Upper lobe of left lung (tissue), 6 donors: ENCODE results near the gene CCDC88B. TPM values are rescaled to one million over a fixed set of nuclear protein-coding genes. Genes with fewer than 3 reads are reported as not detected.

ENCODE experiments used
- ATAC-seq, 2 donors: fragments of 200-7000 bp; cut with Tn5 transposase; one replicate each; pipeline ENCODE4 v1.9.1; 2022; ENCODE audit warnings: mild to moderate bottlenecking in 2 of 2, moderate library complexity in 2 of 2; ENCODE audit not compliant: low FRiP score in 2 of 2
- DNase-seq, 2 donors: peaks; one replicate each; pipeline ENCODE4 v3.0.0-alpha.2; 2019 to 2020
- H3K27ac ChIP-seq, 4 donors: fragments of 200-600 bp; sonication (generic); one replicate each; pipeline ENCODE4 v1.5.1; 2016 to 2019
- H3K27me3 ChIP-seq, 4 donors: fragments of 200-600 bp; sonication (generic); one replicate each; pipeline ENCODE4 v1.5.1; 2017 to 2019
- H3K36me3 ChIP-seq, 4 donors: fragments of 200-600 bp; sonication (generic); one replicate each; pipeline ENCODE4 v1.5.1; 2016 to 2019
- H3K4me1 ChIP-seq, 4 donors: fragments of 200-600 bp; sonication (generic); one replicate each; pipeline ENCODE4 v1.5.1; 2018 to 2019
- H3K4me3 ChIP-seq, 4 donors: fragments of 200-600 bp; sonication (generic); one replicate each; pipeline ENCODE4 v1.5.1; 2017 to 2019; ENCODE audit warnings: mild to moderate bottlenecking in 2 of 4, moderate library complexity in 1 of 4
- H3K9me3 ChIP-seq, 4 donors: fragments of 200-600 bp; sonication (generic); one replicate each; pipeline ENCODE4 v1.5.1; 2018 to 2019
- EP300 ChIP-seq, 4 donors: sonication (generic); formaldehyde crosslinking; IDR thresholded peaks; one replicate each; pipeline ENCODE4 v1.5.1; 2017; ENCODE audit warnings: antibody characterized with exemption in 4 of 4, control low read depth in 2 of 4
- POLR2A ChIP-seq, 4 donors: fragments of 450-650 bp; IDR thresholded peaks; one replicate each; pipeline ENCODE4 v1.5.1; 2016 to 2017; ENCODE audit warnings: antibody characterized with exemption in 4 of 4, mild to moderate bottlenecking in 2 of 4
- POLR2AphosphoS5 ChIP-seq, 2 donors: sonication (generic); formaldehyde crosslinking; IDR thresholded peaks; one replicate each; pipeline ENCODE4 v1.5.1; 2017; ENCODE audit warnings: antibody characterized with exemption in 2 of 2
- WGBS, 2 donors: methylation state at CpG; one replicate each; pipeline ENCODE4 v1.1.5; 2017 to 2018; 5-methylcytosine and 5-hydroxymethylcytosine counted together
- small RNA-seq, 4 donors: library from RNA; depleted of rRNA; stranded (forward); fragments of <200 nt; gene quantifications; one replicate each; pipeline ENCODE3, GENCODE V24; 2016
- total RNA-seq, 6 donors: library from RNA; depleted of rRNA in 4 of 6; stranded (reverse); fragments of >200 nt in 4 of 6; gene quantifications; one replicate each; pipeline versions ENCODE4 v1.1.0 to v1.2.1, GENCODE V29; 2016 to 2021
- TF ChIP-seq, protein P1 (sequence below), 6 experiments: fragments of 450-650 bp in 4 of 6; fragments of 200-600 bp in 2 of 6; sonication (generic) in 2 of 6; IDR thresholded peaks; one replicate each; pipeline ENCODE4 v1.5.1; 2016 to 2019; ENCODE audit warnings: antibody characterized with exemption in 6 of 6
- donor health status: DM: no; HTN: no; CAD: no; lungs with moderate emphysema.
- donor health status: DM: no; HTN: yes; CAD: no; lungs with severe emphysema.

The CCDC88B gene
- total RNA-seq, 6 donors from 2014 or later = 12.6 to 138 (median 37.2) TPM

DNA sequence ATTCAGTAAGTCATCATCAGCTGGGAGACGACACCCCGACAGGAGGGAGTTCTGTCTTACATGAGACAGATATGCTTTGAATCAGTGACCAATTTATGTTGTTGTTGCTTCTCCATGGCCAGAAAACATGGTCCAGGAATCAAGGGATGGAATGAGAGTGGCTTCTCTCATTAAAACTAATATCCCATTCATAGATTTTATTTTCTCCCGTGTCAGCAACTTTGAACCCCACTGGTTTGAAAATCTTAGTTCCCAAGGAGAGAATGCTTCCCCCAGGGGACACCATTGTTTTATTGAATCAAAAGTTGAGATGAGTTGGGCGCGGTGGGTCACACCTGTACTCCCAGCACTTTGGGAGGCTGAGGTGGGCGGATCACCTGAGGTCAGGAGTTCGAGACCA, 61.8 kb downstream of the CCDC88B start:
- H3K36me3 ChIP-seq = no peaks in the 10 kb centered on the region
- no peak overlapping the region for H3K27ac ChIP-seq
- peaks cover 0 to 4% (median 0%) of the 10 kb centered on the region in 4 donors for H3K4me1 ChIP-seq
- DNase-seq (no peak), ATAC-seq (no peak)
- no peak for TF ChIP-seq EP300 (IDR thresholded peaks at IDR 0.05)
- TF ChIP-seq POLR2AphosphoS5 (IDR thresholded peaks at IDR 0.05) = no peak
- TF ChIP-seq, protein P1, sequence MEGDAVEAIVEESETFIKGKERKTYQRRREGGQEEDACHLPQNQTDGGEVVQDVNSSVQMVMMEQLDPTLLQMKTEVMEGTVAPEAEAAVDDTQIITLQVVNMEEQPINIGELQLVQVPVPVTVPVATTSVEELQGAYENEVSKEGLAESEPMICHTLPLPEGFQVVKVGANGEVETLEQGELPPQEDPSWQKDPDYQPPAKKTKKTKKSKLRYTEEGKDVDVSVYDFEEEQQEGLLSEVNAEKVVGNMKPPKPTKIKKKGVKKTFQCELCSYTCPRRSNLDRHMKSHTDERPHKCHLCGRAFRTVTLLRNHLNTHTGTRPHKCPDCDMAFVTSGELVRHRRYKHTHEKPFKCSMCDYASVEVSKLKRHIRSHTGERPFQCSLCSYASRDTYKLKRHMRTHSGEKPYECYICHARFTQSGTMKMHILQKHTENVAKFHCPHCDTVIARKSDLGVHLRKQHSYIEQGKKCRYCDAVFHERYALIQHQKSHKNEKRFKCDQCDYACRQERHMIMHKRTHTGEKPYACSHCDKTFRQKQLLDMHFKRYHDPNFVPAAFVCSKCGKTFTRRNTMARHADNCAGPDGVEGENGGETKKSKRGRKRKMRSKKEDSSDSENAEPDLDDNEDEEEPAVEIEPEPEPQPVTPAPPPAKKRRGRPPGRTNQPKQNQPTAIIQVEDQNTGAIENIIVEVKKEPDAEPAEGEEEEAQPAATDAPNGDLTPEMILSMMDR (IDR thresholded peaks at IDR 0.05) = no peak
- TF ChIP-seq POLR2A (IDR thresholded peaks at IDR 0.05) = no peak
- no peak overlapping the region for H3K4me3 ChIP-seq
- 92 to 95% methylated on average over 7 of the region's 7 CpGs for WGBS, 2 donors
- no peaks in the 10 kb centered on the region for H3K27me3 ChIP-seq
- H3K9me3 ChIP-seq = no peaks in the 10 kb centered on the region

DNA sequence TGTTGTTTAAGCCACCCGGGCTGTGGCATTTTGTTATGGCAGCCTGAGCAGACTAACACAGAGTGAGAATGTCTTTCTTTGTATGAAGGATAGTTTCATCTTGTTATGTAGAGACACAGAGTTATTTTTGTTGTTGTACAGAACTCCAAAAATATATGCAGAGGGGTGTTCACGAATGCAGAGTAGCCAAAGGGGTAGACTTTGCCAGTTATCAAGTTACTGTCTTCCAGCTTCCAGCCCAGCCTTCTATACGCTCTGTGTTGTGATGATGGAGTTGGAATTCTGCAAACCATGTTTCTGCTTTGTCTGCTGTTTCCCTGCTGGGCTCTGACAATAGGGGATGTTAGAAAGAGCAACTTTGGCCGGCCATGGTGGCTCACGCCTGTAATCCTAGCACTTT, 63.1 kb downstream of the CCDC88B start:
- Histone ChIP-seq H3K4me1 (peaks cover 0 to 4% (median 0%) of the 10 kb centered on the region in 4 donors), H3K36me3 (no peaks in the 10 kb centered on the region), H3K4me3 (no peak overlapping the region), H3K27ac (no peak overlapping the region), H3K9me3 (no peaks in the 10 kb centered on the region), H3K27me3 (no peaks in the 10 kb centered on the region)
- 74 to 83% methylated on average over 5 of the region's 5 CpGs for WGBS, 2 donors
- no peak for TF ChIP-seq POLR2A (IDR thresholded peaks at IDR 0.05)
- TF ChIP-seq EP300 (IDR thresholded peaks at IDR 0.05) = no peak
- TF ChIP-seq POLR2AphosphoS5 (IDR thresholded peaks at IDR 0.05) = no peak
- TF ChIP-seq, protein P1 (IDR thresholded peaks at IDR 0.05) = no peak
- no peak for DNase-seq
- no peak for ATAC-seq

DNA sequence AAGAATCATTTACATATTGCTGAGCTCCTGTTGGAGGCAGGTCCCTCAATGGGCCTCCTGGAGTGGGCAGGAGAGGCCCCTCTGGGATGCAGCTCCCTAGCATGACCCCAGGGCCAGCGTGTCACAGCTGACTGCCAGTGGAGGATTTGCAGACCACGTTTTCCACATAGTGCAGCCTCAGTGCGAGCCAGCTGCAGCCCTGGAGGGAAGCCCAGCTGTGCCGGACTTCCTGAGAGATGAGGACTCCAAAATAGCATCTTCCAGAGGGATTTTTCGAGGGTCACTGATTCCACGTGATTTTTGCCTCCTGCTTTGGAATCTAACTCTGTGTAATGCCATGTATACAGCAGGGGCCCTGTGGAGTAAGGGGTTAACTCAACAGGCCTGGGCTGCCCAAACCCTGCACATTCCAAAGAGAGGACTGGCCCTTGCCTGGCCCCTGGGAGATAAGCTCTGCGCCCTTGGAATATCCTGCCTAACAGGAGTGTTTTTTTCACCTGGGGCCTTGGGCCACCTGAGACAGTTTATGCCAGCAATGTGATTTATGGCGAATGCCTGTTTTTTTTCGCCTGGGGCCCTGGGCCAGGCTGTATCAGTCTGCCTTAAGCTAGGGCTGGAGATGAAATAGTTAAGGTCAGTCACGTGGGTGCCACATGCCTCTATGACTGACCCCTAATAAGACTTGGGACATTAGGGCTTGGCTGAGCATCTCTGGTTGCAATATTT, 66.4 kb downstream of the CCDC88B start:
- DNase-seq (no peak), ATAC-seq (no peak)
- TF ChIP-seq, protein P1 (IDR thresholded peaks at IDR 0.05) = no peak
- TF ChIP-seq POLR2A (IDR thresholded peaks at IDR 0.05) = no peak
- TF ChIP-seq EP300 (IDR thresholded peaks at IDR 0.05) = no peak
- TF ChIP-seq POLR2AphosphoS5 (IDR thresholded peaks at IDR 0.05) = no peak
- Histone ChIP-seq H3K4me3 (no peak overlapping the region), H3K27ac (no peak overlapping the region), H3K4me1 (peaks cover 0 to 4% (median 0%) of the 10 kb centered on the region in 4 donors), H3K27me3 (no peaks in the 10 kb centered on the region), H3K9me3 (no peaks in the 10 kb centered on the region), H3K36me3 (no peaks in the 10 kb centered on the region)
- WGBS, 2 donors = 61 to 63% methylated on average over 7 to 10 of the region's 10 CpGs

Small RNA genes lying within 50 kb of the gene (small RNA-seq; reads per million reads assigned to genes)
- 0.13 to 0.31 (median 0.18) reads per million in 4 donors for gene MIR1237
- 0.31 to 1.6 (median 0.71) reads per million in 4 donors for gene MIR7155
- 0 reads per million in 4 donors for gene RF00019

Other genes with a start within 250 kb of the CCDC88B start
- gene MACROD1, start 174.1 kb upstream of the CCDC88B start, total RNA-seq = 10 to 100 TPM; 16.7 to 59.7 (median 33.5) TPM
- gene STIP1, start 154.0 kb upstream of the CCDC88B start, total RNA-seq = 100 to 1,000 TPM in 1 of 6 donors, 10 to 100 TPM in 5; 37.8 to 132 (median 82.6) TPM
- gene FERMT3, start 133.5 kb upstream of the CCDC88B start, total RNA-seq = 100 to 1,000 TPM in 3 of 6 donors, 10 to 100 TPM in 3; 33.2 to 119 (median 89.3) TPM
- 10 to 100 TPM; 27.2 to 69.1 (median 35.2) TPM for gene TRPT1, start 114.0 kb upstream of the CCDC88B start, total RNA-seq
- 10 to 100 TPM; 30.3 to 94.3 (median 68.0) TPM for gene NUDT22, start 113.9 kb upstream of the CCDC88B start, total RNA-seq
- 10 to 100 TPM; 25.0 to 52.0 (median 39.2) TPM for gene DNAJC4, start 109.7 kb upstream of the CCDC88B start, total RNA-seq
- gene VEGFB, start 105.6 kb upstream of the CCDC88B start, total RNA-seq = 100 to 1,000 TPM in 3 of 6 donors, 10 to 100 TPM in 3; 25.1 to 171 (median 124) TPM
- gene FKBP2, start 99.1 kb upstream of the CCDC88B start, total RNA-seq = 100 to 1,000 TPM in 1 of 6 donors, 10 to 100 TPM in 5; 40.9 to 132 (median 63.1) TPM
- 100 to 1,000 TPM in 1 of 6 donors, 10 to 100 TPM in 5; 51.4 to 118 (median 60.3) TPM for gene PPP1R14B, start 93.3 kb upstream of the CCDC88B start, total RNA-seq
- 10 to 100 TPM; 19.5 to 55.5 (median 30.3) TPM for gene PLCB3, start 88.7 kb upstream of the CCDC88B start, total RNA-seq
- 100 to 1,000 TPM in 2 of 6 donors, 10 to 100 TPM in 4; 59.7 to 150 (median 80.1) TPM for gene BAD, start 55.5 kb upstream of the CCDC88B start, total RNA-seq
- gene GPR137, start 54.4 kb upstream of the CCDC88B start, total RNA-seq = 10 to 100 TPM in 5 of 6 donors, 1 to 10 TPM in 1; 7.3 to 48.1 (median 27.0) TPM
- gene KCNK4, start 48.9 kb upstream of the CCDC88B start, total RNA-seq = under 1 TPM in 3 of 6 donors, not detected in 3; 0.17 to 0.55 (median 0.26) TPM
- 10 to 100 TPM in 1 of 6 donors, 1 to 10 TPM in 1, under 1 TPM in 2, not detected in 2; 0.51 to 62.9 (median 2.5) TPM for gene CATSPERZ, start 39.8 kb upstream of the CCDC88B start, total RNA-seq
- 100 to 1,000 TPM in 1 of 6 donors, 10 to 100 TPM in 5; 42.7 to 109 (median 80.6) TPM for gene ESRRA, start 34.7 kb upstream of the CCDC88B start, total RNA-seq
- 100 to 1,000 TPM; 110 to 215 (median 170) TPM for gene TRMT112, start 22.6 kb upstream of the CCDC88B start, total RNA-seq
- gene PRDX5, start 22.1 kb upstream of the CCDC88B start, total RNA-seq = 100 to 1,000 TPM; 146 to 493 (median 309) TPM
- gene RPS6KA4, start 19.0 kb downstream of the CCDC88B start, total RNA-seq = 10 to 100 TPM; 16.3 to 93.2 (median 46.7) TPM
- gene SLC22A11, start 215.7 kb downstream of the CCDC88B start, total RNA-seq = not detected